PC-3 (cell line): ENCODE measurements around the gene SUGCT. TPM values are rescaled to one million over a fixed set of nuclear protein-coding genes. Genes with fewer than 3 reads are reported as not detected.

Source experiments
- ATAC-seq: fragments of 200-7000 bp; cut with Tn5 transposase; 2 replicates; pipeline ENCODE4 v1.9.1; 2020; ENCODE audit warnings: mild to moderate bottlenecking, moderate library complexity
- BruUV-seq: library from RNA; stranded (reverse); fragments of 400-500 nt; replicated peaks from 2 replicates; lab custom pipeline; 2021; lab: Mats Ljungman, UMichigan
- CTCF ChIA-PET: fragments of 300-600 bp; sonication (Branson Sonifier 250); formaldehyde crosslinking; loops from one replicate; lab custom pipeline; 2022; ENCODE audit warnings: antibody characterized with exemption; lab: Charles Lee
- POLR2A ChIA-PET: fragments of 300-600 bp; sonication (Branson Sonifier 250); formaldehyde crosslinking; loops from one replicate; lab custom pipeline; 2022; ENCODE audit warnings: antibody characterized with exemption; ENCODE audit not compliant: unreplicated experiment; lab: Charles Lee
- DNase-seq: peaks from one replicate; pipeline ENCODE4 v3.0.0-alpha.2; 2015
- H2AFZ ChIP-seq: fragments of 300-600 bp; sonication (generic); 2 replicates; pipeline ENCODE4 v1.6.0; 2016; ENCODE audit warnings: antibody characterized with exemption, low read length
- H3F3A ChIP-seq: fragments of 300-600 bp; sonication (generic); one replicate; pipeline ENCODE4 v1.6.0; 2017; ENCODE audit warnings: antibody characterized with exemption, low read length, control low read depth, mild to moderate bottlenecking; ENCODE audit not compliant: unreplicated experiment
- H3K27ac ChIP-seq: fragments of 300-600 bp; sonication (generic); 2 replicates; pipeline ENCODE4 v1.5.1; 2016; ENCODE audit warnings: mild to moderate bottlenecking, low read length
- H3K27me3 ChIP-seq: fragments of 300-600 bp; sonication (generic); 2 replicates; pipeline ENCODE4 v1.6.1; 2016; ENCODE audit warnings: low read length, mixed read lengths
- H3K36me3 ChIP-seq: fragments of 300-600 bp; sonication (generic); 2 replicates; pipeline ENCODE4 v1.6.1; 2016; ENCODE audit warnings: low read depth, mixed run types, low read length, mixed read lengths
- H3K4me1 ChIP-seq: fragments of 300-600 bp; sonication (generic); 2 replicates; pipeline ENCODE4 v1.5.1; 2016; ENCODE audit warnings: low read length; ENCODE audit not compliant: insufficient read depth
- H3K4me2 ChIP-seq: fragments of 300-600 bp; sonication (generic); 2 replicates; pipeline ENCODE4 v1.6.0; 2016; ENCODE audit warnings: low read length
- H3K4me3 ChIP-seq: fragments of 300-600 bp; sonication (generic); 2 replicates; pipeline ENCODE4 v1.5.1; 2016; ENCODE audit warnings: mild to moderate bottlenecking, low read length, mixed read lengths
- H3K79me2 ChIP-seq: fragments of 300-600 bp; sonication (generic); 2 replicates; pipeline ENCODE4 v1.6.1; 2017; ENCODE audit warnings: low read length, mixed read lengths
- H3K9ac ChIP-seq: fragments of 300-600 bp; sonication (generic); 2 replicates; pipeline ENCODE4 v1.6.0; 2016; ENCODE audit warnings: mild to moderate bottlenecking, low read length
- H3K9me2 ChIP-seq: fragments of 300-600 bp; sonication (generic); replicated peaks from 2 replicates; pipeline ENCODE4 v1.6.1; 2016; ENCODE audit warnings: mixed run types, low read length, mixed read lengths
- H3K9me3 ChIP-seq: fragments of 300-600 bp; sonication (generic); 2 replicates; pipeline ENCODE4 v1.6.1; 2016; ENCODE audit warnings: low read length, mixed read lengths
- H4K20me1 ChIP-seq: fragments of 300-600 bp; sonication (generic); 2 replicates; pipeline ENCODE4 v1.6.1; 2016; ENCODE audit warnings: low read length, mixed read lengths
- CTCF ChIP-seq: fragments of 300-600 bp; sonication (generic); conservative IDR thresholded peaks from 2 replicates; pipeline ENCODE4 v1.5.1; 2017; ENCODE audit warnings: antibody characterized with exemption, low read depth, mild to moderate bottlenecking, low read length
- EZH2 ChIP-seq: fragments of 300-600 bp; sonication (generic); IDR thresholded peaks from one replicate; pipeline ENCODE4 v1.6.1; 2017; ENCODE audit warnings: antibody characterized with exemption, mild to moderate bottlenecking, low read length; ENCODE audit not compliant: unreplicated experiment
- EZH2phosphoT487 ChIP-seq: fragments of 300-600 bp; sonication (generic); IDR thresholded peaks from 2 replicates; pipeline ENCODE4 v1.6.1; 2018; ENCODE audit warnings: mild to moderate bottlenecking, antibody characterized with exemption, low read length, borderline replicate concordance
- intact Hi-C: fragments of 100-400 bp; cut with micrococcal nuclease; formaldehyde crosslinking; loops from 2 replicates; pipeline ENCODE4 v1.9.0; 2023
- total RNA-seq: library from RNA; depleted of rRNA; stranded (reverse); fragments of >200 nt; gene quantifications from 2 replicates; pipeline ENCODE4 v1.2.3, GENCODE V29; 2014

Gene SUGCT
- total RNA-seq, 1 experiment from 2014 or later, result 2.9 TPM

- H3K9me3 ChIP-seq, result no peaks in the 10 kb centered on the region
- ChIA-PET POLR2A (no interaction called here), CTCF (no interaction called here)
- H3F3A ChIP-seq, result no peaks in the 10 kb centered on the region
- TF ChIP-seq EZH2phosphoT487, result no peak
- H3K27me3 ChIP-seq, result no peaks in the 10 kb centered on the region
- no peaks in the 10 kb centered on the region for H3K4me1 ChIP-seq
- no peaks in the 10 kb centered on the region for H3K79me2 ChIP-seq
- no peak overlapping the region for H3K27ac ChIP-seq
- intact Hi-C loops, result no loop called here
- H3K4me2 ChIP-seq, result no peak overlapping the region
- ATAC-seq, result no peak
- H3K36me3 ChIP-seq, result no peaks in the 10 kb centered on the region
- H3K4me3 ChIP-seq, result no peak overlapping the region
- H4K20me1 ChIP-seq, result no peaks in the 10 kb centered on the region
- H2AFZ ChIP-seq, result no peak overlapping the region
- DNase-seq, result no peak
- no peaks in the 10 kb centered on the region for H3K9me2 ChIP-seq
- BruUV-seq, result no TSS peak
- H3K9ac ChIP-seq, result no peak overlapping the region
Observed at GRCh38 chr7:40709062-40709964, 574.5 kb downstream of the SUGCT start.

- no peak for DNase-seq
- no peak overlapping the region for H3K4me3 ChIP-seq
Observed at GRCh38 chr7:40711706-40712105, 576.9 kb downstream of the SUGCT start.

GRCh38 chr7:40714363-40715052 is 579.7 kb downstream of the SUGCT start:
- peaks cover 6% of the 10 kb centered on the region for H3K4me1 ChIP-seq
- H3K4me3 ChIP-seq, result no peak overlapping the region
- H3K9me3 ChIP-seq, result no peaks in the 10 kb centered on the region
- H3K27ac ChIP-seq, result no peak overlapping the region
- ChIA-PET POLR2A (no interaction called here), CTCF (no interaction called here)
- no peaks in the 10 kb centered on the region for H3K36me3 ChIP-seq
- H3K27me3 ChIP-seq, result no peaks in the 10 kb centered on the region
- H3K9me2 ChIP-seq, result no peaks in the 10 kb centered on the region
- no peaks in the 10 kb centered on the region for H3K79me2 ChIP-seq
- BruUV-seq, result no TSS peak
- ATAC-seq (no peak), DNase-seq (no peak)
- no peak overlapping the region for H2AFZ ChIP-seq
- no peaks in the 10 kb centered on the region for H3F3A ChIP-seq
- intact Hi-C loops, result no loop called here
- no peak for TF ChIP-seq EZH2
- TF ChIP-seq EZH2phosphoT487, result no peak
- no peak for TF ChIP-seq CTCF
- H3K4me2 ChIP-seq, result no peak overlapping the region
- H4K20me1 ChIP-seq, result no peaks in the 10 kb centered on the region
- no peak overlapping the region for H3K9ac ChIP-seq

More at GRCh38 chr7:40711706-40712105, 576.9 kb downstream of the SUGCT start:
- Histone ChIP-seq H2AFZ (no peak overlapping the region), H3K9ac (no peak overlapping the region), H3K4me1 (peaks cover 2% of the 10 kb centered on the region), H3K27ac (no peak overlapping the region), H3F3A (no peaks in the 10 kb centered on the region), H3K9me3 (no peaks in the 10 kb centered on the region), H3K79me2 (no peaks in the 10 kb centered on the region), H3K27me3 (no peaks in the 10 kb centered on the region), H3K9me2 (no peaks in the 10 kb centered on the region), H4K20me1 (no peaks in the 10 kb centered on the region), H3K36me3 (no peaks in the 10 kb centered on the region), H3K4me2 (no peak overlapping the region)
- ChIA-PET CTCF (no interaction called here), POLR2A (interaction anchor here (0.6 kb wide), 1 partner anchor 554 kb away, joined by 5 read pairs; no protein-coding TSS in a partner anchor)
- intact Hi-C loops, result no loop called here
- ATAC-seq, result no peak
- no peak for TF ChIP-seq EZH2
- no peak for TF ChIP-seq CTCF
- no peak for TF ChIP-seq EZH2phosphoT487
- no TSS peak for BruUV-seq
